Spleen (tissue), 7 donors: ENCODE results near the gene FOCAD.

ENCODE experiments used
- CTCF ChIP-seq, 11 experiments: fragments of 200-600 bp in 7 of 11; fragments of 450-650 bp in 4 of 11; sonication (generic) in 4 of 11; IDR thresholded peaks in 8 of 11; conservative IDR thresholded peaks in 3 of 11; 1 replicate in 7 of 11; 2 replicates in 4 of 11; pipeline versions ENCODE4 v1.4.0 to v1.8.0; 2016 to 2021; ENCODE audit warnings: antibody characterized with exemption in 11 of 11, inconsistent platforms in 4 of 11, mild to moderate bottlenecking in 1 of 11
- POLR2A ChIP-seq, 3 donors: fragments of 450-650 bp; IDR thresholded peaks; one replicate each; pipeline ENCODE4 v1.5.1; 2017; ENCODE audit warnings: antibody characterized with exemption in 3 of 3, mild to moderate bottlenecking in 1 of 3
- donor health status: DM: no; HTN: no; CAD: no; lungs with moderate emphysema.
- donor health status: DM: no; HTN: no; CAD: no.
- donor health status: DM: no; HTN: no; CAD: no.

- TF ChIP-seq CTCF (IDR thresholded peaks at IDR 0.05 in 8 of 11, conservative IDR thresholded peaks at IDR 0.05 in 3 of 11) = no peak
- no peak for TF ChIP-seq POLR2A (IDR thresholded peaks at IDR 0.05)
These were observed 147.0 kb downstream of the FOCAD start for GRCh38 chr9:20831028-20831427.
